GM21367 (cell line): ENCODE results near the gene BRD8.
"Not testable (repeated sequence)": the region's sequence is repeated elsewhere in the genome, so short reads cannot be mapped to it uniquely, and the experiment has no call there.

Experiments
- ATAC-seq: cut with Tn5 transposase; IDR thresholded peaks from one replicate; pipeline ENCODE4 v1.9.1; 2021; ENCODE audit not compliant: unreplicated experiment

BRD8 gene

DNA sequence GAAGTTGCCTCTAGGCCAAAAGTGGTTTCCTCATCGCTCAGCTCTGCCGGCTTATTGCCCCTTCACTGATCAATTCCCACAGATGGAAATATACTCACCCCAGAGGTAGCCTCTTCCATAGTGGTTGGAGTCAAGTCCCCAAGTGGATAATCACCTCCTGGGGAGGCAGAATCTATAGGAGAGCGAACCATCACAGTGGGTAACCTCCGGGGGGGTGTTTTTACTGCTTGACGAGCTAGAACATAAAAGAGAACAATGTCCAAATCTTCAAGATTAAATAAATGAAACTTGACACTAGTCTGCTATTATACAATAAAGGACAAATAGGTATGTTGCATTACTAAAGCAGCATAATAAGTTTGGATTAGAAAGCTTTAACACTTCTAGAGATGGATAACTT is 9.3 kb downstream of the BRD8 start:
- no peak for ATAC-seq

GRCh38 chr5:138163721-138164120 is 14.7 kb downstream of the BRD8 start:
- ATAC-seq, result no peak

DNA sequence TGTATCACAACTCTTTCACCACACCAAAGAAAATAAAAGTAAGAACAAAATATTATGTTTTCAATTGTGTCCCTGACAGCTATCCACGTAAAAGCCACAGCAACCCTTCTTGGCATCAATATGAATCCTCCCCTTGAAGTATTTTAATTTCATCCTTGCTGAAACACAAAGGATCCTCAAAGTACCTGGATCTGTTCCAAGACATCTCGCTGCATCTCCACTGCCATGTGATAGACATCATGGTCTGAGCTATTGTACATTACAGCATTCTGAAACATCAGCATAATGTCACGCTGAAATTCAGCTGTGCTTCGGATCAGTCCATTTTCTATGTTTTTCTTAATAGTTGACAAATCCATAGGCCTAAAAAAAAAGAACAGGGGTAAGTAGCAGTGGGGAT is 17.7 kb downstream of the BRD8 start:
- ATAC-seq, result no peak

GRCh38 chr5:138159666-138160065 is 18.8 kb downstream of the BRD8 start:
- ATAC-seq, result no peak

GRCh38 chr5:138157626-138158025 is 20.8 kb downstream of the BRD8 start:
- no peak for ATAC-seq

- ATAC-seq, result not testable (repeated sequence)
Observed at GRCh38 chr5:138155977-138156376, 22.5 kb downstream of the BRD8 start.

DNA sequence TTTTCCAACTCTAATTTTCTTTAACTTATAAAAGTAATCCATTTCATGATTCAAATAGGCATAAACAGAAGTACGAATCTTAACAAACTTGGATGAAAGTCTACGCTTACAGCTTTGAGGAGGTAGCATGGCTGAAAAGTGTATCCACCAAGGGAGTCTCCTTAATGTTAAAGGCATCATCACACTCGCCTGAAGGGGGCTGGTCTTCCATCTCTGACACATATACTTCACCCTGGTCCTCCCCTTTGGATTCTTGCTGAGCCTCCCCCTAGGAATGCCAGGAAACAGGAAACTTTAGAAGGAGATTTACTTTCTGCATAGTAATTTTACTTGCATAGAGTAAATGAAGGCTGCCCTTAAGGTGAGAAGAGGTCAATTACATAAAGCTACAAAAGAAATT is 28.9 kb downstream of the BRD8 start:
- no peak for ATAC-seq

DNA sequence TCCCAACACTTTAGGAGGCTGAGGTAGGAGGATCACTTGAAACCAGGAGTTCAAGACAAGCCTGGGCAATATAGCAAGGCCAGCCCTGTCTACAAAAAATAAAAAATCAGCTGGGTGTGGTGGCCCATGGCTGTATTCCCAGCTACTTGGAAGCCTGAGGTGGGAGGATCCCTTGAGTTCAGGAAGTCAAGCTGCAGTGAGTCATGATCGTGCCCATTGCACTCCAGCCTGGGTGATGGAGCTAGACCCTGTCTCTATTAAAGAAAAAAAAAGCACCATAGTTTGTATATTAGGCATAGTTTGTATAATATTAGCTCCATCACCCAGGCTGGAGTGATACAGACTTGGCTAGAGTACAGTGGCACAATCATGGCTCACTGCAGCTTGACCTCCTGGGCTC is 29.6 kb downstream of the BRD8 start:
- no peak for ATAC-seq

- not testable (repeated sequence) for ATAC-seq
Observed at GRCh38 chr5:138143578-138143977, 34.9 kb downstream of the BRD8 start.

DNA sequence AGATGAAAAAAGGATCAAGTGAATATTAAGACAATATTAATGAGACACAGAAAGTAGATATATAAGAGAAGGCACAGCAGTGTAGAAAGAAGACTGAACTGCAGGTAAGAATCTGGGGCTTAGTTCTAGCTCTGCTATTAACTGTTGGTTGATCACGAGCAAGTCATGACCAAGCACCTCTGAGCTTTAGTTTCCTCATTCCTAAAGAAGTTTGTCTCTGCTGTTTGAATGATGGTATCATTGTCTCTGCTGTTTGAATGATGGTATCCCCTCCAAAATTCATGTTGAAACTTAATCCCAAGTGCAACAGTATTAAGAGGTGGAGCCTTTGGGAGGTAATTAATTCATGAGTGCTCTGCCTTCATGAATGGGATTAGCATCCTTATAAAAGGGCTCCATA is 36.7 kb downstream of the BRD8 start:
- ATAC-seq, result no peak

- ATAC-seq, result no peak
Observed at GRCh38 chr5:138140268-138140667, 38.2 kb downstream of the BRD8 start.

DNA sequence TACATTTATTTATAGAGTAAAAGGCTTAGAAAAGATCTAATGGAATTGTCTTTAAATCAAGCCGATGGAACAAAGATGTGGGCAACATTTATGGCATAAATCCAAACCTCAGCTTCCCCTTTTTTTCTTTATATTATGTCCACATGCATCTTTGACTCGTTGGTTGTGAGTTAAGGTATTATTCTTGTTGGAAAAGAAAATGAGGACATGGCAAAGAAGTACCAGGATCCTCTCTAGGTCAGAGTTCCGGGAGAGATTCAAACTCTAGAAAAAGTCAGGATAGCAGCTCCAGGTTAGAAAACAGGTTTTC is 38.7 kb downstream of the BRD8 start:
- no peak for ATAC-seq

- ATAC-seq, result no peak
Observed at GRCh38 chr5:138138949-138139780, 39.3 kb downstream of the BRD8 start, which contains the start of gene NME5. NME5 (minus strand) TSS chr5:138139428; CDS start chr5:138138780, 648 bp downstream.

- no peak for ATAC-seq
Observed at GRCh38 chr5:138132543-138132942, 45.9 kb downstream of the BRD8 start.

- ATAC-seq, result no peak
Observed at GRCh38 chr5:138129347-138129746, 49.1 kb downstream of the BRD8 start.

DNA sequence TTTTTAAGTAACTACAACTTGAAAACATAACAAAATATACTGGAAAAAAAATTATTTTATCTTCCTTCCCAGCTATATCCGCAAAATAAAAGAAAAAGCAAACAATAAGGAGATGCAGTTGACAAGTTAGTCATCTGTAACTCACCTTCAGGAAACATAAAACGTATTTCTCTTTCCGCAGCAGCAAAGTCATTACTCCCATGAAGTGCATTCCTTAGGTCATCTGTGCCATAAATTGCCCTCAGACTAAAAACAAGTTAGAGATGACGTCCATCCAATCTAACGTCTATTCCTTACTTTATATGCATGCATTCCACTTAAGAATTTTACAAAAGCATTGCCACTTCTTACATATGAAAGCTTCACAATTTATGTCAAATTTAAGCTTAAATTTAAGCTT is 50.1 kb downstream of the BRD8 start:
- no peak for ATAC-seq

GRCh38 chr5:138115254-138115653 is 63.2 kb downstream of the BRD8 start:
- no peak for ATAC-seq

DNA sequence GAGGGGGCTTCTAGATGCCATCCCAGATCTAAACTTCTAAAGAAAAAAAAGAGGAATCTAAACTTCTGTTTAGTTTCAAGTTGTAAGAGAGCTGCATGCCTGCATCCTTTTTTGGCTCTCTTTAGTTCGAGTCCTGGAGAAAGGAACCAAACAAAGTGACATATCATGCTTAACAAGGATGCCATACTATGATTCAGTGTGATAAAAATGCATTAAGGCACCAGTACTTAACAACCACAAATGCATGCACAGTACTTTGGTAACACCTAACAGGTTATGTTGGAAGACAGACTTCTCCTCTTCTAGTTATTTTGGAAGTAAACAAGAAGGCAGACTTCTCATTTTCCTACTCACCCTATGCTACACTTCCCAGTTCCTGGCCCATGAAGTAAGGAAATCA is 66.5 kb downstream of the BRD8 start:
- ATAC-seq, result no peak

DNA sequence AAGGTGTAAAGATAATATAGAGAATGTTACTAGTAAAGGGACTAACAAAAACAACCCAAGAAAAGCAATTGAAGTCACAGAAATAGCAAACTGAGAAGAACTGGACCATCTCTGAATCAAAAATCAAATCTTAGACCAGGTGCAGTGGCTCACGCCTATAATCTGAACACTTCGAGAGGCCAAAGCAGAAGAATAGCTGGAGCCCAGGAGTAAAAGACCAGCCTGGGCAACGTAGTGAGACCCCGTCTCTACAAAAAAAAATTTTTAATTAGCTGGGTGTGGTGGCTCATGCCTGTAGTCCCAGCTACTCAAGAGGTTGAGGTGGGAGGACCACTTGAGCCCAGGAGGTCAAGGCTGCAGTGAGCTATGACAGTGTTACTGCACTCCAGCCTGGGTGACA is 67.2 kb downstream of the BRD8 start:
- no peak for ATAC-seq

GRCh38 chr5:138110266-138110963 is 68.0 kb downstream of the BRD8 start:
- ATAC-seq, result no peak

DNA sequence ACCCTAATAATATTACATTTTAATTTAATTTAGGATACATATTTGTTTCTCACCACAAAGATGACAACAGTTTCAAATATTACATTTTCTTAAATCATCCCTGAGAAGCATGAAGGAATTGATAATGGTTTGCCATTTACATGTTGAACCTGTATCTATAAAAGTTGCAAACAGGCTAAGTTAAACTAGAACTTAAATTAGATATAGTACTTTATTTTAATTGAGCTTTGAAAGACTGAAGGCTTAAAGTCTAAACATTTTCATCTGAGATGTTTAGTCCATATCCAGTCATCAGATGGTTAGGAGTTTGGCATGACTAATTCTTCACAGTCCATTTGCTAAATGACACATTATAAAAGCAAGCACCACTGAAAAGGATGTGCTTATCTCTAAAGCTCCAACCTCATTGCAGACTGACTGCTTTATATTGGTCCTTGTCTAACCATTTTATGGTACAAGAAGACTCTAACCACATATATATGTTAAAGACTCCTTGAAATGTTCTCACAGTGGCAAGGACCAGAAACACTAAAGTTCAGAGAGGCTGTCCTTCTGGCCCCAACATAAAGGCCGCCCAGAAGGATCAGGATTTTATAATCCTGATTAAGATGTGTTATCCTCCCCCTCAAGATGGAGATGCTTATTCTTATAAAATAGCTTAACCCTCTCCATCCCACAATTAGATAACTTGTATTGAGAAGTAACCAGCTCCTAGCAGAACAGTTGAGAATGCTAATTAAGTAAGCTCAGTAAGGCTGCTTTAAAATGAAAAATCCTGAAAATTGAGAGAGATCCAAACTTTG is 68.8 kb downstream of the BRD8 start:
- ATAC-seq, result no peak

- no peak for ATAC-seq
Observed at GRCh38 chr5:138107213-138107612, 71.2 kb downstream of the BRD8 start.
